Suprapubic skin (tissue), 4 donors: ENCODE data around the gene LAPTM5. TPM values are rescaled to one million over a fixed set of nuclear protein-coding genes. Genes with fewer than 3 reads are reported as not detected.

Experiments
- DNase-seq, 2 donors: peaks; one replicate each; pipeline ENCODE4 v3.0.0-alpha.2; 2019; ENCODE audit warnings: low spot score in 2 of 2
- H3K27ac ChIP-seq: fragments of 200-600 bp; sonication (generic); one replicate; pipeline ENCODE4 v1.5.1; 2019
- H3K27me3 ChIP-seq: fragments of 200-600 bp; sonication (generic); one replicate; pipeline ENCODE4 v1.5.1; 2019
- H3K36me3 ChIP-seq: fragments of 200-600 bp; sonication (generic); one replicate; pipeline ENCODE4 v1.5.1; 2019
- H3K4me1 ChIP-seq: fragments of 200-600 bp; sonication (generic); one replicate; pipeline ENCODE4 v1.5.1; 2019
- H3K4me3 ChIP-seq: fragments of 200-600 bp; sonication (generic); one replicate; pipeline ENCODE4 v1.5.1; 2019; ENCODE audit warnings: mild to moderate bottlenecking
- H3K9me3 ChIP-seq: fragments of 200-600 bp; sonication (generic); one replicate; pipeline ENCODE4 v1.5.1; 2019
- EP300 ChIP-seq: sonication (generic); formaldehyde crosslinking; IDR thresholded peaks from one replicate; pipeline ENCODE4 v1.6.1; 2017; ENCODE audit warnings: antibody characterized with exemption
- POLR2A ChIP-seq, 2 donors: fragments of 450-650 bp; IDR thresholded peaks; one replicate each; pipeline ENCODE4 v1.6.1; 2017; ENCODE audit warnings: antibody characterized with exemption in 2 of 2, mild to moderate bottlenecking in 2 of 2, moderate library complexity in 2 of 2
- POLR2AphosphoS5 ChIP-seq, 3 donors: sonication (generic); formaldehyde crosslinking; IDR thresholded peaks; one replicate each; pipeline ENCODE4 v1.6.1; 2017; ENCODE audit warnings: antibody characterized with exemption in 3 of 3
- WGBS: methylation state at CpG from one replicate; pipeline ENCODE4 v1.1.5; 2018; 5-methylcytosine and 5-hydroxymethylcytosine counted together
- total RNA-seq, 4 donors: library from RNA; depleted of rRNA; stranded (reverse); fragments of >200 nt; gene quantifications; one replicate each; pipeline ENCODE4 v1.1.0, GENCODE V29; 2016
- TF ChIP-seq, protein P1 (sequence below), 2 donors: fragments of 200-600 bp in 1 of 2; fragments of 450-650 bp in 1 of 2; sonication (generic) in 1 of 2; IDR thresholded peaks; one replicate each; pipeline ENCODE4 v1.5.1; 2016 to 2019; ENCODE audit warnings: antibody characterized with exemption in 2 of 2, mild to moderate bottlenecking in 1 of 2, moderate library complexity in 1 of 2

The LAPTM5 gene
- total RNA-seq, 4 donors from 2014 or later, result 9.9 to 13.7 (median 12.2) TPM

DNA sequence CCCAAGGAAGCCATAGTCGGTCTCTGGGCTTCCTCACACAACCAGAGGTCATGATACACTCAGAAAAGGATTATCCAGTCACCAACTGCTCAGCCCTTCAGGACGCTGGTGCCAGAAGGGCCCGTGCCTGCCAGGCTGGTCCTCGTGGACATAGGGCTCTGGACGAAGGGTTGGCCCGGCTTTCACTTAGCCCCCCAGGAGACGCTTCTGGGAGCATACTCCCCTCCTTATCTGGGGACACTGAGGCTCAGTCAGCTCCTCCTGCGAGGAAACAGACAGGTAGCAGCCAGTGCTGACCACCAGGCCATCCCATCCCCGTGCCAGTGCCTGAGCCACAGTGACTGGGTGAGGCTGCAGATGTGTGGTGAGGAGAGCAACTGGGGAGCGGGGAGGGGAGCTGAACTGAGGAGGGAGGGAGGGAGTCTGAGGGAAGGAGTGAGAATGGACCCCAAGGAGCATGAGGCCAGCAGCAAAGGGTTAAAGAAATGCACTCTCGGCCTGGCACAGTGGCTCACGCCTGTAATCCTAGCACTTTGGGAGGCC, 17.9 kb upstream of the LAPTM5 start:
- no peak for DNase-seq
- H3K27me3 ChIP-seq, result no peaks in the 10 kb centered on the region
- TF ChIP-seq, protein P1, sequence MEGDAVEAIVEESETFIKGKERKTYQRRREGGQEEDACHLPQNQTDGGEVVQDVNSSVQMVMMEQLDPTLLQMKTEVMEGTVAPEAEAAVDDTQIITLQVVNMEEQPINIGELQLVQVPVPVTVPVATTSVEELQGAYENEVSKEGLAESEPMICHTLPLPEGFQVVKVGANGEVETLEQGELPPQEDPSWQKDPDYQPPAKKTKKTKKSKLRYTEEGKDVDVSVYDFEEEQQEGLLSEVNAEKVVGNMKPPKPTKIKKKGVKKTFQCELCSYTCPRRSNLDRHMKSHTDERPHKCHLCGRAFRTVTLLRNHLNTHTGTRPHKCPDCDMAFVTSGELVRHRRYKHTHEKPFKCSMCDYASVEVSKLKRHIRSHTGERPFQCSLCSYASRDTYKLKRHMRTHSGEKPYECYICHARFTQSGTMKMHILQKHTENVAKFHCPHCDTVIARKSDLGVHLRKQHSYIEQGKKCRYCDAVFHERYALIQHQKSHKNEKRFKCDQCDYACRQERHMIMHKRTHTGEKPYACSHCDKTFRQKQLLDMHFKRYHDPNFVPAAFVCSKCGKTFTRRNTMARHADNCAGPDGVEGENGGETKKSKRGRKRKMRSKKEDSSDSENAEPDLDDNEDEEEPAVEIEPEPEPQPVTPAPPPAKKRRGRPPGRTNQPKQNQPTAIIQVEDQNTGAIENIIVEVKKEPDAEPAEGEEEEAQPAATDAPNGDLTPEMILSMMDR (IDR thresholded peaks at IDR 0.05), result no peak
- TF ChIP-seq POLR2AphosphoS5 (IDR thresholded peaks at IDR 0.05), result no peak
- no peak for TF ChIP-seq EP300
- TF ChIP-seq POLR2A (IDR thresholded peaks at IDR 0.05), result no peak
- no peak overlapping the region for H3K4me3 ChIP-seq
- H3K36me3 ChIP-seq, result no peaks in the 10 kb centered on the region
- H3K4me1 ChIP-seq, result peaks cover 8% of the 10 kb centered on the region
- H3K9me3 ChIP-seq, result no peaks in the 10 kb centered on the region
- H3K27ac ChIP-seq, result no peak overlapping the region
- 83% methylated on average over 11 of the region's 12 CpGs for WGBS

DNA sequence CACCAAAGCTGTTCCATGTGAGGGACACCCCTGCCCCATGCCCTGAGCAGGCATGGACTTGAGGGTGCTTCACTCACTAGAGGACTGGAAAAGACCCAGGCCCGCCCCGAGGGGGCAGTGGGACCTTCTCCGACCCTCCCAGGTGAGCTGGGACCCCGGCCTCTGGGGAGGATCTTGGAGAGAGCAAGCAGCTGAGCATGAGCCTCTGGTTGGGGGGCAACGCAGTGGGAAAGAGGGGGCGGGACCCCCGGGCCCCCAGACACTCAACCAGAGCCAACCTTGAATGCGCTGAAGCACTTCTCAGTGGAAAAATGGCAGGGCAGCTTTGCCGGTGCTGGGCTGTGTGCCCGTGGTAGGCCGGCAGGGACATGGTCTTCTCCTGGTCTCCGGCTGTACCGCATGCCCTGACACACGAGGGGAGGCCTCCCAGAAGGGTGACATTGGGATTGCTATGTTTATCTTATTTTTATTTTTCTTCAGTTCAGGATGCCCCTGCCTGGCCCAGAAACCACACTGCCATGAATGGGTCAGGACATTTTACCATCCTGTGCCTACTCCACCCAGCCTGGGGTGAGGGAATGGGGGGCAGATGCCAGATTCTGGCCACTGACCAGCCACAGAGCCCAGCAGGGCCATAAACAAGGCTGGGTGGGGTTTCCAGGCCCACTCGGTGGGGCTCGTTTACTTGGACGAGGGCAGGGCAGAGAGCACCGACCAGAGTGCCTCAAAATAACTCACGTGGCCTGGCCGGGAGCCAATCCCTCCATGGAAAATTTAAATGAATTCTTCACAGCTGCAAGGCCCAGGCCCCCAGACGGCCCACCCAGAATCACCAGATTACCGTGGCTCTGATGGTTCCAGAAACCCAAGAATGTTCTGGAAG, 17.2 kb upstream of the LAPTM5 start:
- H3K4me1 ChIP-seq, result peaks cover 5% of the 10 kb centered on the region
- H3K36me3 ChIP-seq, result no peaks in the 10 kb centered on the region
- WGBS, result 71% methylated on average over 22 of the region's 22 CpGs
- no peaks in the 10 kb centered on the region for H3K27me3 ChIP-seq
- H3K4me3 ChIP-seq, result no peak overlapping the region
- TF ChIP-seq EP300 (no peak), POLR2A (IDR thresholded peaks at IDR 0.05) (no peak), POLR2AphosphoS5 (IDR thresholded peaks at IDR 0.05) (no peak)
- TF ChIP-seq, protein P1 (IDR thresholded peaks at IDR 0.05), result no peak
- H3K27ac ChIP-seq, result no peak overlapping the region
- H3K9me3 ChIP-seq, result no peaks in the 10 kb centered on the region
- DNase-seq, result no peak

DNA sequence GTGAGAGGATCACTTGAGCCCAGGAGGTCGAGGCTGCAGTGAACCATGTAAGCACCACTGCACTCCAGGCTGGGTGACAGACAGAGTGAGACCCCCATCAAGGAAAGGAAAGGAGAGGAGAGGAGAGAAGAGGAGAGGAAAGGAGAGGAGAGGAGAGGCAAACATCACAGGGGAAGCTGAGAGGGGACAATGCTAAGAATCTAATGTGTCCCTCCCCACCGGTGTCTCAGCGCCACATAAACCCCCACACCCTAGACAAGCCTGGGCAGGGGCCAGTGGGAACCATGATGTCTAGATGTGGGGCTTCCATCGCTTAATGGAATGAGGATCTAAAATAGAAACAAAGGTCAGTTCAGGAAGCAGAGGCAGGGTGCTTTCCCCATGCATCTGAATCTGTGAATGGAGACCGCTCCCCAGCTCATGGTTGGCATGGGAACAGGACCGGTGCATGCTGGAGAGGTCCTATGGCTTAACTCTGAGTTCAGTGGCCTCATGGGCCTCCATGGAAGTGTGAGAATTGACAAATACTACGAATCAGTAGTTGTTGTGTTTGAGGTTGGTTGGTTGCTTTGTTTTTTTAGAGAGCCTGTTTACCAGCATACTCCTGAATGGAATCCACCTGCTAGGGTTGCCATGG, 16.3 kb upstream of the LAPTM5 start:
- no peaks in the 10 kb centered on the region for H3K36me3 ChIP-seq
- TF ChIP-seq POLR2A (IDR thresholded peaks at IDR 0.05) (no peak), POLR2AphosphoS5 (IDR thresholded peaks at IDR 0.05) (no peak), EP300 (no peak)
- TF ChIP-seq, protein P1 (IDR thresholded peaks at IDR 0.05), result no peak
- no peaks in the 10 kb centered on the region for H3K9me3 ChIP-seq
- H3K4me1 ChIP-seq, result no peaks in the 10 kb centered on the region
- no peak overlapping the region for H3K4me3 ChIP-seq
- no peak for DNase-seq
- 70% methylated on average over 7 of the region's 7 CpGs for WGBS
- H3K27ac ChIP-seq, result no peak overlapping the region
- H3K27me3 ChIP-seq, result no peaks in the 10 kb centered on the region

DNA sequence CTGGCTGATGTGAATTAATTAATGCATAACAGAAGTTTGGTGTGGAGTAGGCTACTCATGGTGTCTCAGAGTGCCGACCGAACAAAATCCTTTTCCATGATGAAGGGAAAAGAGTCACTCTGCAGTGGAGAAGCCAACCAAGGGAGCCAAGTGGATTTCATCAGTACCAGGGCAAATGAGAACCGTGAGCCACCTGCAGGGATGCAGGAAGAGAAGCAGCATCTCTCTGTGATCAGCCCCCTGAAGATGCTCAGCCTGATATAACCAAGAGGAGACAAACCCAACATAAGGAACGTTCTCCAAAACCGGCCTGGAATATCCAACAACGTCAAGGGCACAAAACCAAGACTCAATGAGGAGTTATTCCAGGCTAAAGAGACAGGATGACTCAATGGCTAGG, 13.4 kb upstream of the LAPTM5 start:
- no peaks in the 10 kb centered on the region for H3K36me3 ChIP-seq
- no peak overlapping the region for H3K27ac ChIP-seq
- TF ChIP-seq POLR2A (IDR thresholded peaks at IDR 0.05), result no peak
- TF ChIP-seq, protein P1 (IDR thresholded peaks at IDR 0.05), result no peak
- TF ChIP-seq POLR2AphosphoS5 (IDR thresholded peaks at IDR 0.05), result no peak
- TF ChIP-seq EP300, result no peak
- H3K4me3 ChIP-seq, result no peak overlapping the region
- no peaks in the 10 kb centered on the region for H3K27me3 ChIP-seq
- no peaks in the 10 kb centered on the region for H3K9me3 ChIP-seq
- DNase-seq, result no peak
- no peaks in the 10 kb centered on the region for H3K4me1 ChIP-seq
- 86% methylated on average over 6 of the region's 6 CpGs for WGBS

DNA sequence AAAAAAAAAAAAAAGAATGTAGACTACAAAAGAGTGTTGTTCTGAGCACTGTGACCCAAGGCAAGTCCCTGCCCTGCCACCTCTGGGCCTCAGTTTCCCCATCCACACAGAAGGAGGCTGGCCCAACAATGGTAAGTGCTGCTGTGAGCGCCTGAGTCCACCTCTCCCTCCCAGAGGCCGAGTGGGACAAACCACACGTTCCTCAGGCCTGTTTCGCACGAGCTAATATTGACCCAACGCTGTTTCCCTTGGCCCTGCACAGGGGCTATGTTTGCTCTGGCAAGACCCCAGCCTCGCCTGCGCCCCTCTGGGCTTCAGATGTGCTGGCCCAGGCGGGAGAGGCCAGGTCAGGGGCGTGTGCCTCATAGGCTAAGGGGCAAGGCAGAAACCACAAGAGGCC, 12.6 kb upstream of the LAPTM5 start:
- TF ChIP-seq EP300 (no peak), POLR2AphosphoS5 (IDR thresholded peaks at IDR 0.05) (no peak), POLR2A (IDR thresholded peaks at IDR 0.05) (no peak)
- TF ChIP-seq, protein P1 (IDR thresholded peaks at IDR 0.05), result no peak
- WGBS, result 90% methylated on average over 10 of the region's 10 CpGs
- H3K4me1 ChIP-seq, result no peaks in the 10 kb centered on the region
- H3K27ac ChIP-seq, result no peak overlapping the region
- DNase-seq, result no peak
- H3K36me3 ChIP-seq, result no peaks in the 10 kb centered on the region
- no peaks in the 10 kb centered on the region for H3K27me3 ChIP-seq
- no peaks in the 10 kb centered on the region for H3K9me3 ChIP-seq
- H3K4me3 ChIP-seq, result no peak overlapping the region
